Cerebellar nuclear complex (tissue), 1 donor: ENCODE measurements around the gene SYNDIG1.

Experiments used
- DNase-seq, 2 experiments: peaks; one replicate each; lab custom pipeline; 2025; lab: John Stamatoyannopoulos, UW

SYNDIG1 gene

DNA sequence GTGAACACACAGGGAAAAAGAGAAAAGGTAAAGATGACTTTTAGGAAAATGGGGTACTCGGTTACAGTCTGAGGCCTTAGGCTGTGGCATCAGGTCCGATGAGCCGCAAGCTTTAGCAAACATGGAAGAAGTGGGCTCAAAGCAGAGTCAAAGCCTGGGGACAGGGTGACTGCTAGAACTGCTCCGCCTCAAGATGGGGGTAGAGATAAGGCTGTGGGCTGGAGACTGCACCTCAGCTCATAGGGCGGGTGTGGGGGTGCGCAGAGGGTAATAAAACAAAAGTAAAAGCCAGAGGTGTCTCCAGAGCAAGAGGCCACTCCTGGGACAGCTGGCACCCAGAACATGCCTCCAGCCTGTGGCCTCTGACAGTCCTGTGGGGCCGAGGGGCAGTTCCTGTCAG is 21.3 kb upstream of the SYNDIG1 start:
- DNase-seq = no peak

DNA sequence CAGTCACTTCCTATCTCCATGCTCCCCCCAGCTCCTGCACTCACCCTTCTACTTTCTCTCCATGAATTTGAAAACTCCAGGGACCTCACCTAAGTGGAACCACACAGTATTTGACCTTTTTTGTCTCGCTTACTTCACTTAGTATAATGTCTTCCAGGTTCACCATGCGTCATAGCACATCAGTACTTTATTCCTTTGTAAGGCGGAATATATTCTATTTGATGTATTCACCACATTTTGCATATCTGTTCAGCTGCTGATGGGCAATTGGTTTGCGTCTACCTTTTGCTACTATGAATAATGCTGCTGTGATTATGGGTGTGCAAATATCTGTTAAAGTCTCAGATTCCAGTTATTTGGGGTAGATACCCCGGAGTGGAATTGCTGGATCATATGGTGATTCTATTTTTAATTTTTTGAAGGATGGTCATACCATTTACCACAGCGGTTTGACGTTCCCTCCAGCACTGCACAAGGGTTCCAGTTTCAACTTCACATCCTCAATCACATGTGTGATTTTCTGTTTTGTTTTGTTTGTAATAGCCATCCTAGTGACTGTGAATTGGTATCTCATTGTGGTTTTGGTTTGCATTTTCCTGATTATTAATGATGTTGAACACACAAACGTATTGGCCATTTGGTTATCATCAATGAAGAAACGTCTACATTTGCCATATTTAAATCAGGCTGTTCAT is 20.3 kb upstream of the SYNDIG1 start:
- no peak for DNase-seq

DNA sequence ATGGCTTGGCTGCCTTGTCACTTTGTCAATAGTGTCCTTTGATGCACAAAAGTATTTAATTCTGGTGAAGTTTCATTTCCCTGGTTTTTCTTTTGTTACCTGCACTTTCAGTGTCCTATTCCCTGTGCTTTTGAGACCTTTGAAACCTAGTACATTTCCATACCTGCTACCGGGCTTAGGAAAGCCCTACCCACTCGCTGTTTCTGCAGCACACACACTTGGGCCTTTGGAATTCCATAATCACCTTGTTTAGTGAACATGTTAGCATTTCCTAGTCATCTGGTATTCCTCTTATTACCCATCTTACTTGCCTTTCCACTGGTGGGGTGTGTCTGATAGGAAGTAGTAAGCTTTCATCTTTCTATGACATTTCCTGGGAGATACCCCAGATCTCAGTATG is 19.3 kb upstream of the SYNDIG1 start:
- no peak for DNase-seq

DNA sequence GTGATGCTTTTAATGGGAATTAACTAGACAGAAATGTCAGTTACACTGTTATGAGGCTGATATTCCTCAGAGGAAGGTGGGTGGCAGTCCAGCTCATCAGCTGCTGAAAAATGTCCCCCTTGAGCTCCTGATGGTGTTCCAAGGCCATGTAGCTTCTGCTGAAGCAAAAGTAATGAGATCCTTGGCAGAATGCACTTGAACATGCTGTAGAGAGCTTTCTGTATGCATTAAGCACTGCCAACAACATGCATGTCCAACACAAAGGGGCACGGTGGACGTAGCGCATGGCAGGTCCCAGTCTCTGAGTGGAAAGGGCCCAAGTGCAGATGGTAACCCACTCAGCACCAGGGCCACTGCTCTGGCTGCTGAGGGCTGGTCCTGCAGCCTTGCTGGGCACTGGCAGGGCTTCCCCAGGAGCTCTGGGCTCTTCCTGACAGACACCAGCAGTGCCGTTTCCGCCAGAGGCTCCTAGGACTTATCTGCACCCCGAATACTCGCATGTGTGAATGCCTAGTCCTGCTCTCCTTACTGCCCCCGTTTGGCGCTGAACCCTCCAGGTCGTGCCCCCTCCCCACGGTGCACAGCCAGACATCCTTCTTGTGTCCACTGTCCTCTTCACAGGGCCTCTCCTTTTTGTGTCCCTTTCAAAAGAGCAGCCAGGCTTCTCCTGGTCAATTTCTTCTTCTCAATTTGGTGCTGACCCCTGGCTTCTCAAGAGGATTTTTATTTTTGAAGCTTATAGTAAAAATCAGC is 18.6 kb upstream of the SYNDIG1 start:
- DNase-seq = no peak

DNA sequence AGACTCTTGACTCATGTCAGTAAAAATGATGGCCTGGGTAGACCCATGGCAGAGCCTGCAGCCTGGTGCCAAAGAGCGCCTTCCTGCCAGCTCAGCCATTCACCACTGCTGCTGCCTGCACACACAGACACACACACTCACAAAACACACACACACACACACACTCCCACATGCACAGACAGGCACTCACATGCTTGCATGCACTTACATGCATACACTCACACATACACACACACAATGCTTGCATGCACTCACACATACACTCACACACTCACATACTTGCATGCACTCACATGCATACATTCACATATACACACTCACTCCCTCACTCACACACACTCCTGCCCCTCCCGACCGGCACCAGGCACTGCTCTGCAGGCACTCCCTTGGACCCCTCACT is 18.0 kb upstream of the SYNDIG1 start:
- no peak for DNase-seq

DNA sequence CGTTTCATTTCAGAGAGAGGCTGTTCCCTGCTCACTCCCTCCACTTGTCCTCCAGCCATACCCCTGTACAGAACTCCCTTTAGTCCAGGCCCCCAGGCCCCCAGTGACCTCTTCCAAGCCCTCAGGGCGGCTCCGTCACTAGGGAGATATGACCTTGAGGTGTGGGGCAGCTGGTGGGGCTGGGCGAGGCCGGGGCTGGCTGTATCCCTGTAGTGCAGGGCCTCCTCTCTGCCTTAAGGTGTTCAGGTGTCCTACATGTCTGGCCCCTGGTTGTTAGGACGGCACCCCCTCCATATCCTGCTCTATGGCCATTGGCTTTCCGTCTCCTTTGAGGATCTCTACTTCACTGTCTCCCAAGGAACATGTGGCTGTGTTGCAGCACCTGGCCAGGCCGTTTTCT is 17.4 kb upstream of the SYNDIG1 start:
- no peak for DNase-seq

DNA sequence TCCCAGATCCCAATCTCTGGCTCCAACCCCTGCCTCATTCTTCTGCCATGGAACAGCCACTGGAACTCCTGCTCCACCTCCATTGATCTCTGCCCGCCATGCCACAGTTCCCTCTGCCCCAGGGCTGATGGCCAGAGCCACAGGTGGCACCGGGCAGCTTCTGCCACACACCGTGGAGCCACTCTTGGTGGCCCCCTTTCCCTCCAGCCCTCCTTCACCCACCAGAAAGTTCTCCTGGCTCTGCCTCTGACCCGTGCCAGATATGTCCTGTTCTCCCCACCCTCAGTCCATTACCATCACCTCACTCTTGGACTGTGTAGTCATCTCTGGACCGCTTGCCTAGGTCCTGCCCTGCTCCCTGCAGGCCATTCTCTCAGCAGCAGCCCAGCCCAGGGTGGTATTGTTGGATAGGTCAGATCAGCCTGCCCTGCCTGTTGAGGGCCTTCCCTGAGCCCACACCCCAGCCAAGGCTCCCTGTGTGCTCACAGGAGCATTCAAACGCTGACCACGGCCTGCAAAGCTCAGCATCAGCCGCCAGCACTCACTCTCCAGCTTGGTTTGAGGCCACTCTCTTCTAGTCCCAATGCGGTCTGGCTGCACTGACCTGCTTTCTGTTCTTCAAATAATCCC is 16.8 kb upstream of the SYNDIG1 start:
- no peak for DNase-seq

DNA sequence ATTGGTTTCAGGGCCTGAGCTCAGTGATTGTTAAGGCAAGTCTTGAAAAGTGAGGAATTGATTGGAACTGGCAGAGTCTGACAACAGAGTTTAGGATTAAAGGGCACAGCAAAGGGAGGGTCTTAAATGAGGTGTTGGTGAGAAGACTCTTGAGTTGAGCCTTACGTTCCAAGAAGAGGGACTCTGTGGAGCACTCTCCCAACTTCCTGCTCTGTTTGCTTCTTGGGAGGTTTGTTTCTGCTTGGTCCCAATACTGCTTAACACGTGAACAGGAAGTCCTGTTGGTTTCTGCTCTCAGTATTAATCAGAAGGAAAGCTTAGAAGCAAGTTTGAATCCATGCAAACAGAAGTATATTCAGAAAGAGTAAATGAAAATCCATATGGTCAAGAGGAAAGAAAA is 15.6 kb upstream of the SYNDIG1 start:
- no peak for DNase-seq

DNA sequence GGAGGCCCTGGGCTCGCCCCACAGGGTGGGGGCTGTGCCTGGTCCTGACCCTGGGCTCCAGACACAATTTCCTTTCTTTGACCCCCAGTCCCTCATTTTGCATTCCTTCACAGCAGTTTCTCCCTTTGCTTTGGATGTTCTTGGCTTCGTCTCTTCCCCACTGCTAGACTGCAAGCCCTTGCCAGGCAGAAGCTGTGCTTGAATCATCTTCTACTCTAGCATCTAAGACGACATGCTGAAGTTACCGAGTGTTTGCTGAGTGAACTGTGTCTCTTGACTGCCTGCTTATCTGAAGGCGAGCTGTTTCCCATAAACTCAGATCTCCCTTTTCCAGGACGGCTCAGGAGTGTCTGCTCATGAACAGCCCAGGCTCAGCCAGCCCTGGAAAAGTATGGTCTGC is 14.3 kb upstream of the SYNDIG1 start:
- DNase-seq = no peak

DNA sequence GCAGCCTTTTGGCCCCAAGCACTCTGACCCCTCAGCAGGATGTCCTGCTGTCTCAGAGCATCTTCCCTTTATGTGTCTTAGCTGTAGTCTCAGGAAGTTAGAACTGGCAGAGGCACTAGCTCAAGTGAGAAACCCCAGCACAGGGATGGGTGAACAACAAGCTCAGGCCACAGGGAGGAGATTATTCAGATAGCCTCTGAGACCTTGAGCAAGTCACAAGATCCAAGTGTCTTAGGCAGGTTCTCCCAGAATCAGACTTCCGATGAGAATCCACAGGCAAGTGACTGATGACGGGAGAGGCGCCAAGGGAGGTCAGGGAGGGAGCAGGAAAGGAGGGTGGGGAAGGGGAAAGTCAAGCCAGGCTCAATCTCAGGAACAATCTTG is 13.0 kb upstream of the SYNDIG1 start:
- DNase-seq = no peak

DNA sequence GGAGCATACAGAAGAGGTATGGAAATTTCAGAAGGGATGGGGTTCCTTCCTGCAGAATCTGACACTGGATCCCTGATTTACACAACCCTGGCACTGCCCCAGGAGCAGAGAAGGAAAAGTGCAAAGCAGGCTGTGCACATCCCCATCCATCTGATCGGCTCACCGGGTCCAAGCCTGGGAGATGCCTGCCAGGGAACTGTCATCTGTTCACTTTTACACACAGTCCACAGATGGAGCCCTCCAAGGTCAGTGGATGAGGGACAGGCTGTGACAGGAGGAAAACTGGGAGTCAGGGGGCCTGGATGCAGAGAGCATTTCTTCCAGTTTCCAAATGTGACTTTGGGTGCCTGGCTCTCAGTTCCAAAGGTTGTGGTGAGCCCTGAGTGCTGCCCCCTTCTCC is 11.0 kb upstream of the SYNDIG1 start:
- peak in 1 of 2 experiments; percentile 11 for DNase-seq

DNA sequence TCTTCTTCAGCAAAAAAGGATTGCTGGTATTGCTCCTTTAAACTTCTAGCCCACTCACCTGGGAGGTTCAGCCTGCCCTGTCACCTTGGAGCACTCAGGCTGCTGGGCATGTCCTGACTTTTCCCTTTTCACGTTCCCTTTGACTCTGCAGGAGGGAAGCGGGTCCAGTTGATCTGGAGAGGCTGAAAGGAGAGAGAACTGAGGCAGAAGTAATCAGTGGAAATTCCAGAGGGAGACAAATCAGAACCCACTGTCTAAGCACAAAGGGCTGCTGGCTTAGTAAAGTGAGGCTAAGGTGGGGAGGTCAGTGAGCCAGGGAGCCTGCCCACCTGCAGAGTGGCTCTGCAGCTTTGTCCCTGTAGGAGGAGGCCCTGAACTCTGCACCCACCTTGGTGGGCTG is 9.7 kb upstream of the SYNDIG1 start:
- no peak for DNase-seq

DNA sequence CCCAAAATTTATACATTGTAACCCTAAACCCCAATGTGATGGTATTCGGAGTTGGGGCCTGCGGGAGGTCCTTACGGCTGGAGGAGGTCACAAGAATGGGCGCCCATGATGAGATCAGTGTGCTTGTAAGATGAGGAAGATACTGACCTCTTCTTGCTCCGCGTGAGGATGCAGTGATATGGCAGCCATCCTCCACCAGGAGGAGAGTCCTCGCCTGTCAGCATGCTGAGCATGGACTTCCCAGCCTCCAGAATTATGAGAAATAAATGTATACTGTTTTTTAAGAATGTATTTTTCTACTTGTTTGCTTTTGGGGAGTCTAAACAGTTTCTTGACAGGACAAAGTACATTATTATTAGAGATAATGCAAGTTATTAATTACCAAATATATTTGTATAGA is 8.7 kb upstream of the SYNDIG1 start:
- no peak for DNase-seq

DNA sequence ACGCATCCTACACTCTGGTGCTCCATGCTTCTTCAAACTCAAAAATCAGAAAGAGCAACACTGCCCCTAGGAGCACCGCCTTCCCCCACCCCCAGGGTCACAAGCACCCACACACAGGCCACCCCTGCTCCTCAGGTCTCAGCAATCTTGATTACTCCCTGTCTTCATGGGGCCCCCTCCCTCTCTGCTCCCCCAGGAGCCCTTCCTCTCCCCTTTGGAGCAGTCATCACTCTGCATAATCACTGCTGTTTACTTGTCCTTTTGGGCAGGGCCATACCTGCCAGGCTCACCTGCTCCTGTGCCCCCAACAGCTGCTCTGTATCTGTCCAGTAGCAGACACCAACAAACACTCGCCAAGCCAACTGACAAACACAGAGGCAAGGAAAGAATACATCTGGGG is 7.6 kb upstream of the SYNDIG1 start:
- no peak for DNase-seq

DNA sequence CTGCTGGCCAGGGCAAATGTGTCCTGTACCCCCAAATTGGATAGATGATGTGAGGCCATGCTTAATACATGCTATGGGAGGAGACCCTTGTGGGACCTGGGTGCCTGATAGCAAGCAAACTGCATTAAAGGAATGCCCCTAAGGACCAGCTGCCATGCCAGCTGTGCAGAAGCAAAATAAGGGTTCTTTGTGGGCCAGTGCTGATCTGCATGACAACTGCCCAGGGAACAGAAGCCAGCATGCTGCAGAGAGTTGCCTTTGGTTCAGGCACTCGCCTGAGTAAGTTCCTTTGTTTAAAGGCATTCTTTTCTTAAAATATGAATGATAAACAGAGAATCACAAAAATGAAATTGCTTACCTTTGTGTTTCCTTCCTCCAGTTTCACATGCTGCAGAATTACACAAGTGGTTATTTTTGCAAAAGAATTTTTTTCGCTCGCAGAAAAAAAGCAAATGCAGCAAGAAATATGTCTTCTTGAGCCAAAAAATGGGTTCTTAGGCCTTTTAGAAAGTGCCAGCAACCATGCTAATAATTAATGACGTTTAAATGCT is 6.9 kb upstream of the SYNDIG1 start:
- DNase-seq = no peak

DNA sequence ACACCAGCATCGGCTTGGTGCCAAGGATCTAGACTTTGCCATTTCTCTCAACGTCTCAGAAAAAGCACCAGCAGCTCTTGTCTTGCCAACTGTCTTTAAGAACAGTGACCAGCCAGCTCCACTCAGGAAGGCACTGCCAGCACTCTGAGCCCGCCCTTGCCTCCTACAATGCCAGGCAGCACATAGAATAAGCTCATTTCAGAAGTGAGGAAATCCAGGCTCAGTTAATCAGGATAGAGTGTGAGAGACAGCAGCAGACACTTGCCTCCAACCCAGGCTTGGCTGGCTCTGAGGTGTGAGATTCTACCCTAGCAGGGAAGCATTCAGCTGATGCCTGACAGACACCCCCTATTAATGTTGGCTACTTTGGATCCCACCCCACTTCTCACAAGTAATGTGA is 4.3 kb upstream of the SYNDIG1 start:
- no peak for DNase-seq

DNA sequence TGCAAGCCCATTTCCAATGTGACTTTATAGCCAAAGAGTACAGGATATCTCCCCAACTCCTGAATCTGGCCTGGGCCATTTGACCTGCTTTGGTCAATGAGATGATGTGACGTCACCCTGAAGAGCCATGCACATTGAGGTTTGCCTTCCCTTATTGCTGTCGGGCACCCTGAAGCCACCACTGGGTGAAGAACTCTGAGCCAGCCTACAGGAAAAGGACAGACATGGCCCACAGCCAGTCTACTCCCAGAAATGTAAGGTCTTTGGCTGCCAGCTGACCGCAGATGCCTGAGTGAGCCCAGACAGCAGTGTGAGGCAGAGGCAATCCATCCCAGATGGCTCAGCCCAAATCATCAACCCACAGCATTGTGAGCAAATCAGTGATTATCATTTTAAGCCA is 3.7 kb upstream of the SYNDIG1 start:
- DNase-seq = no peak

DNA sequence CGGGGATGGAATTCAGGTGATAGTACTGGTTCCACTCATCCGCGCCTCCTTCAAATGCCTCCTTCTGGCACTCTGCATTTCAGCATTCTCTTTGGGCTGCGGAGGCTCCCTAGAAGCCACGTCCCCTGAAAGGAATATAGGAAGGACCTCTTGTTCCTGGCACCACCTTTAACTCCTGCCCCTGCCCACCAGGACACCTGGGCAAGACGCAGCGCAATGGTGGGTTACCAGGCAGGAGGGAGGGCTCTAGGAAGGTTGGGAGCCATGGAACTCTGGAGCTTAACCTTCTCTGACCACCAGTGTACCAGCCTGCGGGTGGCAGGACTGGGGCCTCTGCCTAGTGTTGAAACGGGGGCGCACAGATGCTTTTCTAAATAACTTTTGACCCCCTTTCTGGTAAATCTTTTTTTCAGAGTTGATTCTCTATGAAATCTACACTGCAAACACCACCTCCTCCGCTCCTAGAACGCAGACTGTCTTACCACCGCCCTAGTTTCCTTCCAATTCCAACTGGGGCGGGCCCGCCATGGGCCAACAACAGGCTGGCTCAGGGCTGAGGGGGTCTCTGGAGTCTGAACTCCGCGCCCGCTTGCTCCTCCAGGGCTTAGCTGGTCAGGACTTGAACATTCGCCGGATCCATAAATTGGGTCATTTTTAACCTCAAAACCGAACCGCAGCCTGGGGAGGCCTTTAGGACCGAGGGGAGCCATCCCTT is 871 bp upstream of the SYNDIG1 start:
- no peak for DNase-seq

DNA sequence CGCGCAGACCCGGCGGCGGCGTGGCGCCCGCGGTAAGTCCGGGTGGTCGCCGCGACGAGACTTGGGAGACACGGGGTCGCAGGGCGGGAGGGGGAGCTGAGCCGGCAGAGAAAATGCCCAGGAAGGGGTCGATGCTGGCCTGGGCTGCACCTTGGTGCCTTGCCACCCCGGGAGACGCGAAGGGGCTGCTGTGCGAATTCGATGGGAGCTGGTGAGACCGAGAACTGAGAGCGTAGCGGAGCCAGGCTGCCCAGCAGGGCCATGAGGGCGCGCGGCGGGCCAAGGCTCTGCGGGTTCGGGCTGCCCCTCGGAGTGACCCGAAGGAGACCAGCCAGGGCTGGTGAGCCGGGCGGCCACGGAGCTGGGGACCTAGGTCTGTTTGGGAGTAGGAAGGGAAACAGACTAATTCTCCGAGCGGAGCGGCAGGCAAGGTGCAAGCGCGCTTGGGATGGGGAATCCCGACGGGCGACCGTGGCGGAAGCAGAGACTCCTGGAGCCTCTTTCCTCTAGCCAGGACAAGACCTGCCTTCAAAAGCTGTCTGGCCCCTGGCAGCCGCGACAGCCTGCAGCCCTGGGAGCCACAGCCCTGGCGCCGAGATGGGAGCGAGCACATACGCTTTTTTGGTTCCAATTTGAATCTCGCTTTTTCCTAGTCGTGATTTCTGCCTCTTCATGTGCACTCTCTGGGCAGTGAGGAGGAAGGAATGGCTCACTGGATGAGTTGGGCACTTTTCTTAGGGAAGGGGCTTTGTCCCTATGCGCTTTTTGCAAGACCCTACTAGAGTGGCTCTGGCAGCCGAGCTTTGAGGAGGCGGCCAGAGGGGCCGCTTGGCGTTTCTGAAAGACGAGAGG is 691 bp downstream of the SYNDIG1 start:
- peak in 1 of 2 experiments; percentile 36 for DNase-seq

DNA sequence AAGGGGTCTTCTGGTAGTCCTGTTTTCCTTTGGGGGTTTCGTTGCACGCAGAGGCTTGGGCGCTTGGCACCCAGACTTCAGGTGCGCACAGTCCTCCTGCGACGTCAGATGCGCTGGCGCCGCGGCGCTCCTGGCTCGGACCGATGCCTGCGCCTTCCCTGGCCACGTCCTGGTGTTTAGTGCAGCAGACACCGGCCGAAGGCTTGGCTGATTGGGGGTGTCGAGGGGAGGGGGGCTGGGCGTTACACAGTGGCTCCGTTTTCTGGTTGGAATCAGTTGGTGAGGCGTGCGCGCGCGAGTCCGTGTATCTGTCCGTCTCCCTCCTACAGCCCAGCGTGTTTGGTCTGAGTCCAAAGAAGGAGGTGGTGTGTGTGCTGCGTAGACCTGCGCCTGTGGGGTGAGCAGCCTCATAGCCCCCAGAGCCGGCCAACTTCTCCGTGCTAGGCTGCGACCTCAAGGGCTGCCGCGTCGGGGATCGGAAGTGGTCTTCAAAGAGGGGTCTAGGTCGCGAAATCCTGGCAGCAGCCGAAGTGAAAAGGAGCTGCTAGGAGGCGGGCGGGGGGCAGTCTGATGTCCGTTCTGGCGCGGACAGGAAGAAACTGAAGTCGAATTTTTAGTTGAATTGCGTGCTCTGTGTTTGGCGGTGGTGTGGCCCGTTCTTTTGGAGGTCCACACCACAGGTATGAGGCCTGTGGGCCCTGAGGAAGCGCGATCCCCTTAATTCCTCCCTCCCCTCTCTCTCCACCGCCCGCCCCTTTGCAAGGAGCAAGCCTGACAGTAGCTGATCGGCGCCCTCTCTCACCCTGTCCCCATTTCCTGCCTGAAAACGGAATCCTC is 1.5 kb downstream of the SYNDIG1 start:
- DNase-seq = peak in 1 of 2 experiments; percentile 36

DNA sequence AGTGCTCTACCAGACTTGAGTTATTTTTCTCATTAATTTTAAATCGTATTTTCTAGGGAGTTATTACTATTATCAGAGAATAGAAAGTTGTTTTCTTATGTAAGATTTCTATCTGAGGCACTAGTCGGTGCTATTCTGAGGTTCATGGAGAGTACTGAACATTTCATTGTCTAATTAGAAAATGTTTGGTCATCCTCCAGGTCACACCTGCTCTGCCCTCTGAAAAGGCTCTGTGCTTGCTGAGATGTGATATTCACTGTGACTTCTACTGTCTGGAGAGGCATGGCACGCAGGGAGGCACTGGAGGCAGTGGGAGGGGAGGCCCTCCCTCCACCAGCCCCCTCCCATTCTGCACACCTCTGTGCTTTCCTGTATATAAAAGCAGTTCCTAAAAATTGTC is 3.0 kb downstream of the SYNDIG1 start:
- DNase-seq = no peak
